Mammary epithelial cell (primary cell): Measurements from ENCODE around the gene PDCL3.

ENCODE experiments used
- EZH2 ChIP-seq: IDR thresholded peaks from 2 replicates; pipeline ENCODE4 v1.6.1; 2012; ENCODE audit warnings: low read length, inconsistent platforms, borderline replicate concordance
- TF ChIP-seq, protein P1 (sequence below), 2 donors: IDR thresholded peaks in 1 of 2; conservative IDR thresholded peaks in 1 of 2; 2 replicates each; pipeline ENCODE4 v1.5.1; 2011 to 2012; ENCODE audit warnings: inconsistent platforms in 2 of 2, low read length in 2 of 2, mild to moderate bottlenecking in 2 of 2, control low read depth in 1 of 2, low read depth in 1 of 2; ENCODE audit not compliant: insufficient read depth in 1 of 2; ENCODE audit errors: extremely low read depth in 1 of 2

DNA sequence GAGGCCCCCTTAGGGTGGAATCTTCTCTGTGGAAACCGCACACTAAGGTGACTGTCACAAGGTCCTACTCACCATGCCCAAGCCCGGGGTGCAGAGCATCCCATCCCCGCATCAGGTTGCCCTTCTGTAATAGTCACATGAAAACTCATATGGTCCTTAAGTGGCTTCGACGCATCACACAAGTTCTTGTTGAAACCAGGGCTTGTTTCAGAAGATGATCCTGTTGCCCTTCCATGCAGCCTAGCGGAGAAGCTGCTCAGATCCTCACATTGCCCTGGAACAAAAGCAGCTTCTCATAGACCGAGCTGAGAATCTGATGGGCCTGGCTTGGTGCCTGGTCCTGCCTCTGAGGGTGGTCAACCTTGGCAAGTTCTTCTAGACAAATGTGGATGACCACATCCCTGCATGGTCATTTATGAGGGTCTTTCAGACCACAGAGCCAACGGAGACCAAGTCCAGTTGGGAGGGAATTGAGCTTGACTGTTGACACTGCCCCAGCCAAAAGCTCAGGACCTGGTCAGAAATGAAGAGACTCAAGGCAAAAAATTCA, 54.1 kb downstream of the PDCL3 start:
- TF ChIP-seq, protein P1, sequence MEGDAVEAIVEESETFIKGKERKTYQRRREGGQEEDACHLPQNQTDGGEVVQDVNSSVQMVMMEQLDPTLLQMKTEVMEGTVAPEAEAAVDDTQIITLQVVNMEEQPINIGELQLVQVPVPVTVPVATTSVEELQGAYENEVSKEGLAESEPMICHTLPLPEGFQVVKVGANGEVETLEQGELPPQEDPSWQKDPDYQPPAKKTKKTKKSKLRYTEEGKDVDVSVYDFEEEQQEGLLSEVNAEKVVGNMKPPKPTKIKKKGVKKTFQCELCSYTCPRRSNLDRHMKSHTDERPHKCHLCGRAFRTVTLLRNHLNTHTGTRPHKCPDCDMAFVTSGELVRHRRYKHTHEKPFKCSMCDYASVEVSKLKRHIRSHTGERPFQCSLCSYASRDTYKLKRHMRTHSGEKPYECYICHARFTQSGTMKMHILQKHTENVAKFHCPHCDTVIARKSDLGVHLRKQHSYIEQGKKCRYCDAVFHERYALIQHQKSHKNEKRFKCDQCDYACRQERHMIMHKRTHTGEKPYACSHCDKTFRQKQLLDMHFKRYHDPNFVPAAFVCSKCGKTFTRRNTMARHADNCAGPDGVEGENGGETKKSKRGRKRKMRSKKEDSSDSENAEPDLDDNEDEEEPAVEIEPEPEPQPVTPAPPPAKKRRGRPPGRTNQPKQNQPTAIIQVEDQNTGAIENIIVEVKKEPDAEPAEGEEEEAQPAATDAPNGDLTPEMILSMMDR (conservative IDR thresholded peaks at IDR 0.05 in 1 of 2, IDR thresholded peaks at IDR 0.05 in 1 of 2; ENCODE audit: extremely low read depth in 1 of 2, insufficient read depth in 1 of 2, low read depth in 1 of 2, low read length in 2 of 2) = no peak
- TF ChIP-seq EZH2 = no peak
